SW 1271 (cell line): ENCODE data around the gene CELF2.

ENCODE experiments used
- DNase-seq, 2 experiments: peaks; one replicate each; lab custom pipeline; 2025; lab: John Stamatoyannopoulos, UW

The CELF2 gene

DNA sequence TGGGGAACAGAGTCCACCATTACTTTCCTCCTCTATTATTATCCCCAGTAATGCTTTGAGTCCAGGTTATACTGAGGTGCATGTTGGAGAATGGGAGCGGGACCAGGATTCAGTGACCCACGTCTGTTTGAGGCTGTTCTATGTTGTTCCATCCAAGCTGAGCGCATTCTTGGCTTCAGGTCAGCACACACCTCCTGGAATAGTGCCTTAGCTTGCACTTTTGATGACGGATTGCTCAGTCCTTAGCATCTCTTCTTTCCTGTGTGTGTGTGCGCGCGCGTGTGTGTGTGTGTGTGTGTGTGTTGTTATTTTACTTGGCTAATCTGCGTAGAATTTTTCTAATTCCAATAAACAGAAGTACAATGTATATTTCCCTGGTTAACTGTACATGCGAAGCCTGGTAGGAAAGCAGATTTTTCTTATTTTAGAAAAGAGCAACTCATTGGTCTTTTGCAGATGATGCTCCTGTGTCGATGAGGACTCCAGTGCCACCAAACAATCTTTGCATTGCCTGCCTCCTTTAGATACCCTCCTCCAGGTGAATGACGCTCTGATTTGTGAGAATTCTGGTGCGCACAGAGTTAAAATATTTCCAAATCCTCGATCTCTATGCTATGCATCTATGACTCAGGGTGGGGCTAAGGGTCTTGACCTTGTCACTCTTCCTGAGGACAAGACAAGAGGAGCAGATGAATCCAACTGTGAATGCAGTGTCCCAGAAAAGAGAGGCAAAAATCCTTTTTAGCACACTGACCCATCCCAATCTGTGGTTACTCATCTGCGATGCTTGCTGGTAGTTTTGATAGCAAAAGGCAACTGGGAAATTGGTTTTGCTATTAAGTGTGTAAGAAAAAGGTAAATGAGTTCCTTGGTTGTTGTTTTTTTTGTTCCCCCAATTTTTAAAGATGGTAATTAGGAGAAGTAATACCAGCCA, 13.3 kb upstream of the CELF2 start:
- no peak for DNase-seq

DNA sequence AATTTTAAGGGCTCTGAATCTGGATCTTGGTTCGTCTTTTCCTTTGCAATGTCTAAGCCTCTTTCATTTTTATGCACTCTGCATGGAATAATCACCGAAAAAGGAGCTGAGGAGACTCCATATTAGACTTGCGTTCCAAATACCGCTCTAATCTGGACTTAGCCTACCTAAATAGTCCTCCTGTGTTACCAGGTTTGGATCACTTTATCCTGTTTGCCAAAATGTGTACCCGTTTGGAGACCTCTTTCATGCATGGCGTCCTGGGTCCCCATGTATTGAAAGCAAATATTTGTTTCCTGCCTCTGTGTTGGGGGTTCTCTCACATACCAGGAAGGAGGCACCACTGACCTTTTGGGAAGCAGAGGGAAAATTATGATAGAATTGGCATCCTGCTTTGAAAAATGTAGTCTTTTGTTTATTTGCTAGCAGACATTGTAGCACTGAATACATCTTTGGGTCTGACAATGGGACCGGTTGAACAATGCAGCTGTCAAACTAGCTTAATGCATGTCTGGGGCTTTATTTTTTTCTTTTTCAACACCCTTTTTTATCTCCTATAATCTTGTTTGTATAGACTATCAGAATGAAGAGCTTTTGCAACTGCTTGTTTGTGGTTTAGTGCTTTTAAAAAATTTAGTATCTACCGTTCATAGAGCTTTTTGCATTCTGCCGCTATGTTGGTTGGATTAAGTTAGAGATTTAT, 11.8 kb upstream of the CELF2 start:
- DNase-seq, result no peak

DNA sequence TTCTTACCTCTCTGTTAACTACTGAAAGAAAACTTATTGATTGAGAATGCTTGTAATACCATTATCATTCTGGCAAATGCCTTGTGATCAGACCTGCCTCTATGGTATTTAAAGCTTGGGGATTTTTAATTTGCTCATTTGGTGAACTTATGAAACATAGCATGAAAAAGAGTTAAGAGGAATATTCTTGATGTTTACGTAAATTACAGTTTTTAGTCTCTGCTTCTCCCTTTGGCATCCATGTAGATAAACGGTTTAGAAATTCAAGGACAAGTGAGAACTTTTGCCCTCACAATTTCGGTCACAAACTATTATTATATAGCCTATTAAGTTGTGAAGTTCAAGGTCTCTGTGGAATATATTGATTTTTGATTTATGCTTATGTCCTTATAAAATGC, 11.2 kb upstream of the CELF2 start:
- no peak for DNase-seq

DNA sequence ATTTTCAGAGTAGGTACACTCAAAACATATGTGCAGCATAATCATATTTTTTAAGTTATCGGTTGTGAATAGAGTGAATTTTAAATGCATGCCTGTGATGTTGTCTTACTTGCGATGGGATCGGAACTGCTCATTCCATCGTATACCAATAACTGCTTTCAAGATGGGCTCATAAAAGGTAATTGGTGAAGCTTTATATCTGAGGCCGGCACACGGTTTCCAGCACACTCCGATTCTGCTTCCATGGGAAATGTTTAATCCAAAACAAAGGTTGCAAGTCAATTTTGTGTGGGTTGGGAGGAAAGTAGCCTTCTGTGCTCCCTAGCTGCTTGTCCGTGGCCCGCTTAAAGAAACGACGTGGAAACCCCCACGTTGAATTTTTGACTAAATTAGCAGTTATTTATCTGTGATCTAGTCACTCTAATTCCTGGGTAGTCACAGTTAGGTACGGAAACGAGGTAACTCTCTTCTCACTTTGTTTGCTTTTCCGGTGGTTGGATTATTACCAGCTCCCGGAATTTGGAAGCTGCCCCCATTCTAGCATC, 10.1 kb upstream of the CELF2 start:
- DNase-seq, result no peak

DNA sequence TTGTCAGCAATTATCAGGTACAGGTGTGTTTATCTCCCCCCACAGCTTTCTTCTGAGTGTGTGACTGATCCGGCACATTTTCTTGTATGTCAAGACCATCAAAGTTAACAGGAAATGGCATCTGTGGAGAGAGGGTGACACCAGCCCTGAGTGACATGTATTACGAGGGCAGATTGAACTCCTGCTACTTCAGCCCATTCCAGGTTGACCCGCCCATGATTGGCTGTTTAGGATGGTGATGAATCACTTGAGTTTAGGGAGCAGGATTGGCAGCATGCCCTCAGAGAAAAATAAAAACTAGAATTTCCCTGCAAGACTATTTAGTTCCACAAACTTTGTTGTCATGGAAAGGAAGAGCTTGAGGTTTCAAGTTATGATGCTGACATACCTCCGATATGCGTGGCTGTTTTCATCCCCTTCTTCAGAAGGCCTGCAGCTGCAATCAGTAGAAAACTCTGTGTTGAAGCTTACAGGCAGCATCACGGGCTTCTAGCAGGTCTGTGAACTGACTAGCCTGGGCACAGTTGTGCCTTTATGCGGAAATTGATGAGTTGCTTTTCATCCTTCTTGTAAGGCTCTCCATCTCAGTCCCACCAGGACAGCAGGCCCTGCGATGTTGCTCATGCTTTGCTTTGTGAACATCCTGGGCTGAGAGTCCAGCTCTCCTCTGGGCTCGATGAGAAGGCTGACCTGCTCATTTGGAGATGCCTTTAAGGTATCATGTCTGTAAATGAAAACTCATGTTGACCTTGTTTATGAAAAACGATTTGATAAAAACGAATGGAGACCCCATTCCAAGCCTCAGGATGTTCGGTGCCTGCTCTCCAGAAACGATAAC, 8.0 kb upstream of the CELF2 start:
- DNase-seq, result no peak

DNA sequence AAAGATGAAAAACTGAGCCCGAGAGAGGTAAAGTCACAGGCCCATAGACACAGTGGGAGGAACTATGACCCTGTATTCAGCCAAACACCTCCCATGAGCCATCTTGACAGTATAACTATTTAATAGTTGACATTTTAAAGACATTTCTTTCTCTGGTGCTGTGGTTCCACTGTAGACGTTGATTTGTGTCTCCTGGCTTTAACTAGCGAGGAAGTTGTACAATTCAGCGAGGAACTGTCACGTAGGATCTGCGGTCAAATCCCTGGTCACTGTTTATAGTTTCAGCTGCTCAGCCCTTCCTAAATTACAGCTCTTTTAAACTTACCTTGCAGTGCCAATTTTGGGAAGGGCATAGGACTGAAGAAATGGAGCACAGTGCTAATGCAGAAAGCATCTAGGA, 7.1 kb upstream of the CELF2 start:
- no peak for DNase-seq

DNA sequence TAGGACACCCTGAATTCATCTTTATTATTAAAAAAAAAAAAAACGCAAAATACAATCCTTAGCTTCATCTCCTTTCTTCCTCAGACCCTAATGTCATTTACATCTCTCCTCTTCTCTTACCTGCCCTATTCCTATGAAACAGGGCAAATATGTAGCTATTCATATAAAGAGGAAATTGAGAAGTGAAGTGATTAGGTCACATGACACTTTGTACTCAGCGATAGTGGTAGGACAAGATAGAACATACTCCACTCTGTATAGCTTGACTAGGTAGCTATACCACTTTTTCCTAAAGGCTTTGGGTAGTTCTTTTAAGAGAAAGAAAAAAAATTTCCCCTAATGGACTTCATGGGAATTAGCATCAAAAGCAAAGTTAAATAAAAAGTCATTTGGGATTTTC, 6.2 kb upstream of the CELF2 start:
- no peak for DNase-seq

DNA sequence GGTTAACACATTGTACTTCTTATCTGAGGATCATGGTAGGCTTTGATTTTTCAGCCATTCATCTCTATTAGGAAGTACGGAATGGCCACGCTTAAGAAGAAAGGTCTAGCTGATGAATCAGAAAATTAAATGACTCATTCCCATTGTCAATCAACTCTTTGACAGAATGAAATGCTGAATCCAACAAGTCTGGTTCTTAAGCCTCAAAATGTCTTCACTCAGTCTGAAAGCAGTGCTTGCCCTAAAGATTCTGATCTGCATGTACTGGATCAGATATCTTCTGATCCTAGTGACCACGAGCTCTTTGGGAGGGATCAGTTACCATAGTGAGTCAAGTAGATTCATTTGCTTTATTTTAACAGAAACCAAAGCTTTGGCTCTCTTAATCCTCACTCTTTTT, 5.7 kb upstream of the CELF2 start:
- no peak for DNase-seq

DNA sequence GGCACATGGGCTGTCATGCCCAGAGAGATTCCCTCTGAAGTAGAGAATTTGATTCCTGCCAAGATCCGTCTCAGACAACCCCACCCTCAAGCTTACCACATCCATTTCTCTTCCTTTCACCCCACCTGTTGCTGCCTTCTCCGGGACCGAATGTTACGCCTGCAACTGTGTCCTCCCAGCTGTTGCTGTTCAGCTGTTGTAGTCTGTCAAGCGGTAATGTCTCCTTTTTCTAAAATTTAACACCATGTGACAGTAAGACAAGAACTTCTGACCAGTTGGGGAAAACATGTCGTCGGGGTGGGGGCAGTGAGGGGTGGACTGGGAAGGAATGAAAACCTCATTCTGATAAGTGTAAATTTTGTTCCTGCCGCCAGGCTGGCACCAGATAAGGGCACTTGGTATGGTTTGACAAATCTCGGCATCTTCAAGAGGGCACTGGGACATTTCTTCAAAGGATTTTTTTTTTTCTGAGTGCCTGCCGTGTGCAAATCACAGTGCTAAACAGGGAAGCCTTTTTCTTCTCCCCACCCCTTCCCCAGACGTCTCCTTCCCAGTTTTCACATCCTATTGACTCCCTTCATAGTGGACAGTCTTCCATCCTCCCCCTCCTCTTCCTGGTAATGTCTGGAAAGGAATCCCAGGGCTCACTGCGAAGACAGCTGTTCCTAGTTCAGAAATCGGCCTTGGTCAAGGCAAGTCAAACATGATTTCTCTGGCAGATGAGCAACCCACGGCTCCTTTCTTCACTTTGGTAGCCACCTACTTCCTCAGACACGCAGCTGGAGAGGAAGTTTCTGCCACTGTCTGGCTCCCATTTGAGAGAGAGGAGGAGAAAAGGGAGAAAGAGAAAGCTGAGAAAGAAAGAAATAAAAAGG, 5.0 kb upstream of the CELF2 start:
- DNase-seq, result no peak

DNA sequence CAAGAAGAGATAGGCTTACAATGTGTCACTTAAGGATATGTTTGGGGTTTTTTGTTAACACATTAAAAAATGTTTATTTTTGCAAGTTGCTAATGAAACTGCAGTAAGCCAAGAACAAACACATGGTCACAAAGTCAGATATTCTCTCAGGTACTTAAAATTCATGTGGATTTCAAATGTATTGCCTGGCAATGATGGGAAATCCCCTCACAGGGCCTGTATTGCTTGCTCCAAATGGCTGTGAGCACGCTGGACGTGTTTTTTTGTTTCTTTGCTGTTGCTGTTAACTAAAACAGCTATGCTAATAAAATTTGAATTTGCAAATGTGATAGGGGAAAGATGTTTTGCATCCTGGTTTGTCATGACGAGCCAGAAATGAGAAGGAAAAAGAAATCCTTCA, 3.8 kb upstream of the CELF2 start:
- no peak for DNase-seq

DNA sequence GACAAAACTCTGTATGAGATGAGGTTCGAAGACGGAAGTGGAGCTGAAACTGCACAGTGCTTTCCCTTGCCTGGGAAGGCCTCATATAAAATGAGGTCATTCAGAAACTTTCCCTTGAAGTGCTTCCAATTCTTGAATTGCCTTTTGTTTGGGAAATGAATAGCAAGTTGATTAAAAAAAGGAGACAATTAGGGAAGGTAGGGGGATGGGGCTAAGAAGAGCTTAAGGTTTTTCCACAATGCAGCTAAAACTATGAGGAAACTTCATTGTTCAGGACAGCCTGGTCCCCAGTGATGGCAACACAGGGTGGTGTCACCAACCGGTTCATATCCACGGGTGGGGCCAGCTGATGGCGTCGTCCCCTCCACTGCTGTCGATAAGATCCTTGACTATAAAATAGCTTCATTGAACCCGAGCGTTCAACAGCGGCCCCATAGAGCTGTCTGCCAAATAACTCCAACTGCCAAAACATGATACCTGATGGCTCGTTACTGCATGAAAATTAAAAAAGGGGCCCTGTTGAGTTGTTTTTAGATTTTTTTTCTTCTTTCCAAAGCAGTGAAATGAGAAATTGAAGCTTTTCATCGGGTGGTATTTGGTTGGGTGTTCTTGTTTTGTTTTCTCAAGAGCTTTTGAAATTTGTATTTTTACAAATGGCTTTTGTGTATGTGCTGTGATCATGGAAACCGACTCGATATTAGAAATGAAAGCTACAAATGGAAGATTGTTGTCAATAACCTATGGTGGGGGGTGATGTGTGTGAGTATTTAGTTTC, 2.8 kb upstream of the CELF2 start:
- no peak for DNase-seq

DNA sequence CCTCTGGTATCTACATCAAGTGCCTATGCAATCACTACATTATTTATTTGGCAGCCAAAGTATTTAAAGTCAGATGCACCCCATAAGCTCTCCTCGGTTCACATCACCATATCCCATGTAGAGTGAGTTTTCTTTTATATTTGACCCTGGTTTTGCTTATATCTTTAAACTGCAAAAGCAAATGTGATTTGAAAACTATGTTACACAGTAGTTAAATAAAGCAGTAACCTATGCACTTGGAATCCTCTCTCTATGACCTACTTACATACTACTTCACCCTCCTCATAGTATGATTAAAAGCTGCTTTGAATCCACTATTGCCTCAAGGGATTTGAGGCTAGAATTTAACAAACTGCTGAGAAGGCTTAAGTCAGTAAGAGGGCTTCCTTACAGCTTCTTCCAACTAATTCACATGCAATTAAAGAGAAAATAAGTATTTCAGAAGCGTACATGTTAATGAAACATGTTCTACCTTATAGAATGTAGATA, 2.2 kb upstream of the CELF2 start:
- no peak for DNase-seq

DNA sequence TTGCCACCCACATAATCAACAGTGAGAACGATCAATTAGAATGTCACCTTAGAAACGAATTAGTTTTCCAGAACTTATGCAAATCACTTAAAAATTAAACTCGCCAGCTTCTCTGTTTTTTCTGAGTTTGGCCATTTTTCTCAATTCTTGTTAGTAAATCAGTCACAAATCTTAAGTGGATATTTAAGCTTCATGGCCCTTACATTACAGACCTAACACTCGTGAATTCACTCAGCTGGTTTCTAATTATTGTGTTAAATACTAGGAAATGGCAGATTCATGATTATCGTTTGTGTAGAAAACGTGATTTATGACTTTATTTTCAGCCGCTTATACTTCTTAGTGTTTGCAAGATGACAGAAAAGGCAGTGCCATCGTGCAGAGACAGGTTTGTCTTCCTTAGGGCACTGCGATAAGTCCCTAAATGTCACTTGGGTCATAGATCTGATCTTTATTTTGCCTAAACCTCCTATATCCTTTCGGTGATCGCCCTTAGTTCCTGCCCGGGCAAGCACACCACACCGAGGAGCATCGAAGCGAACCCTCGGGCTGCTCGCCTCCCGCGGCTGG, 587 bp upstream of the CELF2 start:
- DNase-seq, result no peak

DNA sequence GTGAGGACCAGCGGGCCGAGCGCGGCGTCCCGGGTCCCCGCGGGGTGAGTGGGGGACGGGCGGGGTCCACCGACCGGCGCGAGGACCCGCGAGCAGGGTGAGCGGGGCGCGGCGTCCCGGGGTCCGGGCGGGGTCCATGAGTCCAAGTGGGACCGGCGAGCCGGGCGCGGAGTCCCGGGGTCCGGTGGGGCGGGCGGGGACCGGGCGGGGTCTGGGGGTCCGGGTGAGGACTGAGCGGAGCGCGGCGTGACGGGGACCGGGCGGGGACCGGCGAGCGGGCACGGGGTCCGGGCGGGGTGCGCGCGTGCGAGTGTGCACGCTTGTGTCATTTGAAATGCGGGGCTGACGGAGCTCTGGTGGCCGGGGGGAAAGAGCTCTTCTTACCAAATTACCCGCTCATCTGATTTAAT, 765 bp downstream of the CELF2 start:
- DNase-seq, result no peak

DNA sequence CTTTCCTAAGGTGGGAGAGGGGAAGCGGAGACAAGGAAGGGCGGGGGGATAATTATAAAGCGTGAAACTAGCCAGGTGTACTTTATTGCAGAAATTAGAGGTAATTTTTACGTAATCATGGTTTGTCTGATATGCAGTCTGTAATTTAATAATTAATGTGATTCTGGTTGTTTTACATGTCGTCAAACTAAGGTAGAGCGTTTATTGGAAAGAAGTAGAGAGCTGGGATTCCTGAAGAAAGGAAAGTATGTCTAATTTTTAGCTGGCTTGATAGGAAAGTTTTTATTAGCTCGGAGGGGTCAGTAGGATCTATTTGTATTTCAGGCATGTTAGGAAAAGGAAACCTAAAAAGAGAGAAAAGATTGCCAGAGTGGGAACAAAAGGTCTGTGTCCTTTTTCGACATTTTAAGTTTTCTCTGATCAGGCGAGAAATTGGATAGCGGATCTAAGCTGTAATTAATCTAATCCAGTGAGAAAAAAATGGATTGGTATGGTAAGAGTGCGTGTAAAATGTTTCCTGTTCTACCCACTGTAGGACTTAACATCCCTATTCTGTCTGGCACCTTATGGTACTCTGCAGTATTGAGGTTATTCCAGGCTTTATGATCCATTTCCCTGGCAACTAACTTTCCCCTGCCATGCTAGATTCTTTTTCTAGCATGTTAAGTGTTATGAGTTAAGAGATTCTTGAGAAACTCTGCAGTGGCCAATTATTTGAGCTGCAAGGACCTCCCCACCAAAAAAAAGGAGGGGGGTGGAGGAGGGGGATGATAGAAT, 1.4 kb downstream of the CELF2 start:
- DNase-seq, result no peak

DNA sequence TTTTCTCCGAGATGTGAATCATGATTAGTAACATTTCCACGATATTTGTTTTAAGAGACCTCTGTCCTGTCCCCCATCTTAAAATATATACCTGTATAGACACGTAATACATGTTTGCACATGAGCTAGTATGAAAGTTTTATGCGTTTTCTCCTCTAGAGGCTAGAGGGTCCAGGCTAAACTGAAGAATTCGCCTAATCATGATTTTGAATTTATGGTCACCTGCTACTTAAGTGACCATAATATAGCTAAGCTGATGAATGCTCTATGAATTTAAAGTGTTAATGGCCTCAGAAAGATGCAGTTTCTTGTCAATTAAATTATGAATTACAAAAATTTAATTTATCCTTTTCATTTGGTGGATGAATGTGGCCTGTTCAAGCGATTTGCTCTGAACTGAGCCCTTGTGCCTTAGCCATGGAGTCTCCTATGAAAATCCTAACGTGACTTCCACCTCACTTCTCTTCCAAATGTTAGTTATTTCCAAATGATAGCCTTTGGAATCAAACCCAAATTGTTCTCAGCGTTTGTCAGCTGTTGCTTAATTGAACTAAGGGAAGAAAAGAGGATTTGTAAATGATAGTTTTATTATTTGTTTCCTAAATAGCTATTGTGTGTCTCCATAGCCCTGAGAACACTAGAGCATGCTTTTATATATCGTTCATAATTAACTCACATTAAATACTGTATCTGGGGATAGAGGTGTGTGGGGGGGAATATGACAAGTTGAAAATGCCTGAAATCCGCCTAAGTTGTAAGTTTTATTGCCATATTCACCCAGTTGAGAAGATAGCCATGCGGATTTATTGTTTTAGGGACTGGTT, 2.3 kb downstream of the CELF2 start:
- DNase-seq, result no peak

DNA sequence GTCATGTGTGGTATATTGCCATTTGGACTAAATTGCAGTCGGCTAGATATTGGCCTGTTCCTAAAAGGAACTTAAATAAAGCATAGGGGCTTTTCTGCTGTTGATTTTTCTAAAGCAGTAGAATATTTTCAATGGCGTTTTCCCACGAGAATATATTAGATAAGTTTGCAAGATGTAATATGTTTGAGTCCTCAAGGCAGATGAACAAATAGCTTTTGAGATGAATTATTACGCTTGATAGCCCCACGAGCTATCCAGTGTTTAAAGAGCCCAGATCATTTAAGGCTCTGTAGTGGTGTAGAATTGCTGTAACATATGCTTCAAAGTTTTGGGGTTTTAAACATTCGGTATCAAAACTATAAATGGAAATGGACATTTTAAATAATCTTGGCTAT, 2.9 kb downstream of the CELF2 start:
- DNase-seq, result no peak

DNA sequence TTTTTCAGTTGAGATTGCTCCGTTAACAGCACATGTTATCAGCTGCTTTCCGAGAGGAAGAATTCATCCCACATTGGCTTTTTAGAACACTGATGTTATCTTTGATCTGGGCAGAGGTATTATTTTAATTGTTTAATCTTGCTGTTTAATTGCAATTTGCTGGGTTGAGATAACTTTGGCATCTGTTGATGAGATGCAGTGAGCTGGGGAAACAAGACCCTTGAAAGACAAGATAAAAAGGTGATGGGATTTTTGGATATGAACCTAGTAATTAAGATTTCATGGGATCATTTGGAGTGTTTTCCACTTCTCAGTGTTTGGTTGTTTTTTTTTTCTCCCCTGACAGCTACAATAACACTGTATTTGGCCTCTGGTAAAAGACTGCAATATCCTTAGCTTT, 4.5 kb downstream of the CELF2 start:
- no peak for DNase-seq
